ENCODE data around the gene ITPR1.

ITPR1 gene

DNA sequence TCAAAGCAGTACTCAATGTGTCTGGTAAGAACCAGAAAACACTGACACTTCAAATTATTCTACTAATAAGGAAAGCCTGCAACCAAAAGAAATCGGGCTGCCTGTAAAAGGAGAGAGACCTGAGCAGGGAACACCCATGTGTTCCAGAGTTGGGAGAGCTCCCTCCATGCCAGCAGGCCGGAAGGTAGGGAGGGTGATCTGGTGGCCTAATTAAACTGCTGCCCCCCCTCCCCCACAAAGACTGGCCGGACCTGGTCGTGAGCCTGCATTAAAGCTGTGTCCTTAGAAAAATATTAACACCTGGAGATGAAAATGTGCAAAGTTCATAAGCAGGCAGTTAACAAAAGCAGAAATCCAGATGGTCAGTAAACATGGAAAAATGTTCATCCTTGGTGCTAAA is 315.5 kb downstream of the ITPR1 start:
- no peaks in the 10 kb centered on the region for H3K9me3 ChIP-seq (ENCODE audit: control insufficient read depth, low read length)
- no peaks in the 10 kb centered on the region for H3K36me3 ChIP-seq (ENCODE audit: control insufficient read depth, insufficient read depth, low read length)
- H3K27ac ChIP-seq (ENCODE audit: insufficient read depth, low read length, poor library complexity, severe bottlenecking) = no peak overlapping the region
- DNase-seq = no peak
- H3K27me3 ChIP-seq (replicated peaks; ENCODE audit: control insufficient read depth, insufficient read depth, low read length, poor library complexity, severe bottlenecking) = no peaks in the 10 kb centered on the region
- H3K4me1 ChIP-seq (ENCODE audit: control insufficient read depth, insufficient read depth, low read length, poor library complexity, severe bottlenecking) = peaks cover 11% of the 10 kb centered on the region
- H3K4me3 ChIP-seq (ENCODE audit: insufficient read depth, low read depth, low read length, poor library complexity, severe bottlenecking) = no peak overlapping the region

DNA sequence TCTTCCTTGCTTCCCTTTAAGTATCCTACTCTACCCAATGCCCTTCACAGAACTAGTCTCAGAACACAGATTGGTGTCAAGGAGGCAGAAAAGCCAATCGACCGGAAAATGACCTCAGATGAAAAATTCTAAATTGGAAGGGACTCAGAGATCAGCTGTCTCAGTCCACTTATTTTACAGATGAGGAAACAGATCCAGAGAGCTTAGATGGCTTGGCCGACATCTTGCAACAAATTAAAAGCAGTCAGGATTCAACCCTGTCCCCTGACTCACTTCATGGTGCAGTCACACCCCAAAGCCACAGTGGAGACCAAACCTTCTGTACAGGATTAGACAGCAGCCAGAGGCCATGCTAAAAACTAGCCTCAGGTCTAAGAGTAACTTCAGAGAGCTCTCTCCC is 316.8 kb downstream of the ITPR1 start:
- Histone ChIP-seq H3K36me3 (ENCODE audit: control insufficient read depth, insufficient read depth, low read length) (peaks cover 4% of the 10 kb centered on the region), H3K27me3 (replicated peaks; ENCODE audit: control insufficient read depth, insufficient read depth, low read length, poor library complexity, severe bottlenecking) (no peaks in the 10 kb centered on the region), H3K27ac (ENCODE audit: insufficient read depth, low read length, poor library complexity, severe bottlenecking) (no peak overlapping the region), H3K4me3 (ENCODE audit: insufficient read depth, low read depth, low read length, poor library complexity, severe bottlenecking) (no peak overlapping the region), H3K9me3 (ENCODE audit: control insufficient read depth, low read length) (no peaks in the 10 kb centered on the region), H3K4me1 (ENCODE audit: control insufficient read depth, insufficient read depth, low read length, poor library complexity, severe bottlenecking) (peaks cover 1% of the 10 kb centered on the region)
- no peak for DNase-seq

DNA sequence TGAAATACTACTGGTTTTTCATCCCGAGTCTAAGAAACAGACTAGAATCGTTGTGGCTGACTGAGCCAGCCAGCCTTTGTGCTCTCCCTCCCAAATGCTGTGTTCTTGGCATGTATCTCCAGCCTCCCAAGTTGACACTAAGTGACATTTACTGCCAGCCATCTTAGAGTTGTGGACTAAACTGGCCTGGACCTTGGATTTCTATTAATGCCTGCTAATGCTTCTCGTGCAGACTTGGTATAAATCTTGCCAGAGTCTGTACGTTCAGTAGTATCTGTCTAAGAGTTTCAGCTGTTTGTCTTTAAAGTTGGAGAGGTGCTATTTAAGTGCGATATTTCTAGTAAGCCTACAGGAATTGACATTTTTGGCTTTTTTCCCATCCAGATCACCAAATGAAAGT is 319.4 kb downstream of the ITPR1 start:
- no peaks in the 10 kb centered on the region for H3K9me3 ChIP-seq (ENCODE audit: control insufficient read depth, low read length)
- peaks cover 4% of the 10 kb centered on the region for H3K36me3 ChIP-seq (ENCODE audit: control insufficient read depth, insufficient read depth, low read length)
- no peaks in the 10 kb centered on the region for H3K27me3 ChIP-seq (replicated peaks; ENCODE audit: control insufficient read depth, insufficient read depth, low read length, poor library complexity, severe bottlenecking)
- DNase-seq = no peak
- no peaks in the 10 kb centered on the region for H3K4me1 ChIP-seq (ENCODE audit: control insufficient read depth, insufficient read depth, low read length, poor library complexity, severe bottlenecking)
- H3K27ac ChIP-seq (ENCODE audit: insufficient read depth, low read length, poor library complexity, severe bottlenecking) = no peak overlapping the region
- no peak overlapping the region for H3K4me3 ChIP-seq (ENCODE audit: insufficient read depth, low read depth, low read length, poor library complexity, severe bottlenecking)

DNA sequence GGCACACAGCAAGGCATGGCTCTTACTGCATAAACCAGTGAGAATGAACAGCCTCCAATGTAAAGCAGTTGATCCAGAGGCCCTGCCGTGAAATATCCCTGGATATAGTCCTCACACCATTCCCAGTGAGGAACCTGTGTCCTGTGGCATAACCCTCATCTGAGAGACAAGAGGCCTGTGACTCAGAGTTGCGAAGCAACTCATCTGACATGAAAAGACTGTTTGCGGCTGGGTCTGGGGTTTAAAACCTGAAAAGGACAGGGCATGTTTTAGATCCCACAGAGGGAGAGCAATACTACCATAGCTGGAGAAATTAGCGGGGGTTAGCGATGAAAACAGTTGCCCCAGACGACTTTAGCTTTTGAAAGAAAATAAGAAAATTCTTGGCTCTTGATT is 320.8 kb downstream of the ITPR1 start:
- peaks cover 12% of the 10 kb centered on the region for H3K36me3 ChIP-seq (ENCODE audit: control insufficient read depth, insufficient read depth, low read length)
- H3K27ac ChIP-seq (ENCODE audit: insufficient read depth, low read length, poor library complexity, severe bottlenecking) = no peak overlapping the region
- no peak overlapping the region for H3K4me3 ChIP-seq (ENCODE audit: insufficient read depth, low read depth, low read length, poor library complexity, severe bottlenecking)
- no peak for DNase-seq
- no peaks in the 10 kb centered on the region for H3K4me1 ChIP-seq (ENCODE audit: control insufficient read depth, insufficient read depth, low read length, poor library complexity, severe bottlenecking)
- no peaks in the 10 kb centered on the region for H3K9me3 ChIP-seq (ENCODE audit: control insufficient read depth, low read length)
- no peaks in the 10 kb centered on the region for H3K27me3 ChIP-seq (replicated peaks; ENCODE audit: control insufficient read depth, insufficient read depth, low read length, poor library complexity, severe bottlenecking)

DNA sequence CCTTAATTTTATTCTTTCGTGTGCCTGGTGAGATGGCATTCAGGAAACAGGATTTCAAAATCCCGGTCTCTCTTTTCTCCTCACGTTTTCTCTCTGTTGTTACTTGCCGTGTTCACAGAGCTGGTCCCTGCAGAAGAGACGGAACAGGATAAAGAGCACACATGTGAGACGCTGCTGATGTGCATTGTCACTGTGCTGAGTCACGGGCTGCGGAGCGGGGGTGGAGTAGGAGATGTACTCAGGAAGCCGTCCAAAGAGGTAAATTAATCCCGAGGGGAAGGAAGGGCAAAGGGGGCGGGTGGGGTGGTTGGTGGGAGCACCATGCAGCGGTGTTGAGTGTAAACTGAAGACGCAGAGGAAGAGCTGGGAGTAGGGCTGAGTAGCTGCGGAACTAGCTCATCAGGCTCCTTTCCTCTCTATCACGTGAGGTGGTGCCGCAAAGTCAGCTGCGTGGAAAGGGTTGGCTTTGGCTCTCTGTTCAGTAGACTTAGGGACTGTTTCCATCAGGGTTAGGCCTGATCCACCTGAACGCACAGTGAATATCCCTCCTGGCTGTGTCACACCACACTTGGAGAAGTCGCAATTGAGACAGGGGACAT is 321.3 kb downstream of the ITPR1 start:
- no peak for DNase-seq
- peaks cover 16% of the 10 kb centered on the region for H3K36me3 ChIP-seq (ENCODE audit: control insufficient read depth, insufficient read depth, low read length)

DNA sequence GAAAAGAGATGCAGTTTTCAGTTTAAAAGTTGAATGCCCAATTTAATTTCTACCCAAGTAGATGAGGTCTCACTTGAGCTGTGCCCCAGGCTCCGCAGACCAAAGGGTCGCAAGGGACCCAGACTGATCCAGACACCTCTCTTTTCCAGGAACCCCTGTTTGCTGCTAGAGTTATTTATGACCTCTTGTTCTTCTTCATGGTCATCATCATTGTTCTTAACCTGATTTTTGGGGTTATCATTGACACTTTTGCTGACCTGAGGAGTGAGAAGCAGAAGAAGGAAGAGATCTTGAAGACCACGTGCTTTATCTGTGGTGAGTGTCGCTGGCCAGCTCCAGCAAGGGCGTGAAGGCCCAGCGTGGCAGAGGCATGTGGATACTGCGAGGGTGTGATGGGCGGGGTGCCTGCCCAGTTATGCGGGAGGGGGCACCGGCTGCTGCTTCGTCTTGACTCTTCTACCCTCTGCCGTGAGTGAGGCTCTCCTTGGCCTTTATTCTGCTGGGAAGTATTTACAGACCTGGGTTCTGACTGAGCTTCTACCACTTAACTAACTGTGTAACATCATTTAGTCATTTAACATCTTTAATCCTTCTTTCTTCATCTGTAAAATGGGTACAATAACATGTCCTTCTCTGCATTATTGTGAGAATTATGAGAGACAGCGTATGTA is 321.9 kb downstream of the ITPR1 start:
- no peak overlapping the region for H3K27ac ChIP-seq (ENCODE audit: insufficient read depth, low read length, poor library complexity, severe bottlenecking)

More for the DNA sequence above, 321.3 kb downstream of the ITPR1 start:
- Histone ChIP-seq H3K9me3 (ENCODE audit: control insufficient read depth, low read length) (no peaks in the 10 kb centered on the region), H3K4me3 (ENCODE audit: insufficient read depth, low read depth, low read length, poor library complexity, severe bottlenecking) (no peak overlapping the region), H3K27ac (ENCODE audit: insufficient read depth, low read length, poor library complexity, severe bottlenecking) (no peak overlapping the region), H3K27me3 (replicated peaks; ENCODE audit: control insufficient read depth, insufficient read depth, low read length, poor library complexity, severe bottlenecking) (no peaks in the 10 kb centered on the region), H3K4me1 (ENCODE audit: control insufficient read depth, insufficient read depth, low read length, poor library complexity, severe bottlenecking) (no peaks in the 10 kb centered on the region)

DNA sequence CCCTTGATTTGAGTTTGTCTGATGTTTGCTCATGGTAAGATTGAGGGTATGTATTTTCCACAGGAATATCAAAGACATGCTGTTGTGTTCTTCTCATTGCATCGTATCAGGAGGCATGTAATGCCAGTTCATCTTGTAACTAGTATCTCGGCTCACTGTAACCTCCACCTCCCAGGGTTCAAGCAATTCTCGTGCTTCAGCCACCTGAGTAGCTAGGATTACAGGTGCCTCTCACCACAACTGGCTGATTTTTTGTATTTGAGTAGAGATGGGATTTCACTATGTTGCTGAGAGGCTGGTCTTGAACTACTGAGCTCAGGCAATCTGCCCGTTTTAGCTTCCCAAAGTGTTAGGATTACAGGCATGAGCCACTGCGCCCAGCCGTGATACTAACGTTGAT is 323.2 kb downstream of the ITPR1 start:
- H3K4me1 ChIP-seq (ENCODE audit: control insufficient read depth, insufficient read depth, low read length, poor library complexity, severe bottlenecking) = peaks cover 1% of the 10 kb centered on the region
- peaks cover 16% of the 10 kb centered on the region for H3K36me3 ChIP-seq (ENCODE audit: control insufficient read depth, insufficient read depth, low read length)

More for the DNA sequence above, 321.9 kb downstream of the ITPR1 start:
- Histone ChIP-seq H3K4me3 (ENCODE audit: insufficient read depth, low read depth, low read length, poor library complexity, severe bottlenecking) (no peak overlapping the region), H3K9me3 (ENCODE audit: control insufficient read depth, low read length) (no peaks in the 10 kb centered on the region), H3K4me1 (ENCODE audit: control insufficient read depth, insufficient read depth, low read length, poor library complexity, severe bottlenecking) (no peaks in the 10 kb centered on the region), H3K27me3 (replicated peaks; ENCODE audit: control insufficient read depth, insufficient read depth, low read length, poor library complexity, severe bottlenecking) (no peaks in the 10 kb centered on the region), H3K36me3 (ENCODE audit: control insufficient read depth, insufficient read depth, low read length) (peaks cover 16% of the 10 kb centered on the region)
- no peak for DNase-seq

DNA sequence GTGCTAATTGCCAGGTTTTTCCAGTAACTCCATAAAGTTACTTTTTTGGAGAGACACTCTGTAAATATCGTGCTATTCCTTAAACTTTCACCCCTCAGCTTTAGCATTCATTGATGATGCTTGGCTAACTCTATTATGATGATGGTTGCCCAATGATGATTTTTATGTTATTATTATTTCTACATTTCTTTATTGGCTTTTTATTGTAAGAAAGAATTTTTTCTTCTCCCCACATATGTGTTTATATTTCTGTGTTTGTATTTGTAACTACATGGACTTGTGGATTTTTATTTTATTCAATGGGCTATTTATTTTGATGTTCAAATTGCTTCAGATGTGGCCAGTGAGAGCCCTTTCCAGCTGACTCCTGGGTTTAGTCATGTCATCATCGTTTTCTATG is 323.6 kb downstream of the ITPR1 start:
- no peak overlapping the region for H3K27ac ChIP-seq (ENCODE audit: insufficient read depth, low read length, poor library complexity, severe bottlenecking)
- peaks cover 16% of the 10 kb centered on the region for H3K36me3 ChIP-seq (ENCODE audit: control insufficient read depth, insufficient read depth, low read length)
- no peaks in the 10 kb centered on the region for H3K9me3 ChIP-seq (ENCODE audit: control insufficient read depth, low read length)
- DNase-seq = no peak
- H3K4me1 ChIP-seq (ENCODE audit: control insufficient read depth, insufficient read depth, low read length, poor library complexity, severe bottlenecking) = peaks cover 5% of the 10 kb centered on the region
- H3K4me3 ChIP-seq (ENCODE audit: insufficient read depth, low read depth, low read length, poor library complexity, severe bottlenecking) = no peak overlapping the region
- H3K27me3 ChIP-seq (replicated peaks; ENCODE audit: control insufficient read depth, insufficient read depth, low read length, poor library complexity, severe bottlenecking) = no peaks in the 10 kb centered on the region

More for the DNA sequence above, 323.2 kb downstream of the ITPR1 start:
- Histone ChIP-seq H3K27me3 (replicated peaks; ENCODE audit: control insufficient read depth, insufficient read depth, low read length, poor library complexity, severe bottlenecking) (no peaks in the 10 kb centered on the region), H3K4me3 (ENCODE audit: insufficient read depth, low read depth, low read length, poor library complexity, severe bottlenecking) (no peak overlapping the region), H3K9me3 (ENCODE audit: control insufficient read depth, low read length) (no peaks in the 10 kb centered on the region), H3K27ac (ENCODE audit: insufficient read depth, low read length, poor library complexity, severe bottlenecking) (no peak overlapping the region)
- DNase-seq = no peak

DNA sequence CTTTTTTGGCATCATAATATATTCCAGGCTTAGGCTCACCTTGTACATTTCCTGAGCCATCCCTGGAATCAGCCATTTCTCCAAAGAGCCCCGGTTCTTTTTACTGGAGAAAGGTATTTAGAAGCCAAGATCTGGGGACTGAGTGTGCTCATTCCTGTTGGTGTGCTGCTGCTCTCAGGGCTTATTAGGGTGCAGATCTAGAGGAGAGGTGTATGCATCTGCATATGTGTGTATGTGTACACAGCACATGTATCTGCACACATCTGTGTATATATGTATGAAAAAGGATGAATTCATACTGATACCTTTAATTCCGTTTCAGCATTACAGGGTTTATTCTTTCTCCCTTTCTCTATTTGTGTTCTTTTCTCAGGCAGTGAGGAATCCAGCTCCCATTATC is 324.0 kb downstream of the ITPR1 start:
- Histone ChIP-seq H3K36me3 (ENCODE audit: control insufficient read depth, insufficient read depth, low read length) (peaks cover 16% of the 10 kb centered on the region), H3K4me1 (ENCODE audit: control insufficient read depth, insufficient read depth, low read length, poor library complexity, severe bottlenecking) (peaks cover 7% of the 10 kb centered on the region), H3K4me3 (ENCODE audit: insufficient read depth, low read depth, low read length, poor library complexity, severe bottlenecking) (no peak overlapping the region), H3K27me3 (replicated peaks; ENCODE audit: control insufficient read depth, insufficient read depth, low read length, poor library complexity, severe bottlenecking) (no peaks in the 10 kb centered on the region), H3K27ac (ENCODE audit: insufficient read depth, low read length, poor library complexity, severe bottlenecking) (no peak overlapping the region), H3K9me3 (ENCODE audit: control insufficient read depth, low read length) (no peaks in the 10 kb centered on the region)
- DNase-seq = no peak

DNA sequence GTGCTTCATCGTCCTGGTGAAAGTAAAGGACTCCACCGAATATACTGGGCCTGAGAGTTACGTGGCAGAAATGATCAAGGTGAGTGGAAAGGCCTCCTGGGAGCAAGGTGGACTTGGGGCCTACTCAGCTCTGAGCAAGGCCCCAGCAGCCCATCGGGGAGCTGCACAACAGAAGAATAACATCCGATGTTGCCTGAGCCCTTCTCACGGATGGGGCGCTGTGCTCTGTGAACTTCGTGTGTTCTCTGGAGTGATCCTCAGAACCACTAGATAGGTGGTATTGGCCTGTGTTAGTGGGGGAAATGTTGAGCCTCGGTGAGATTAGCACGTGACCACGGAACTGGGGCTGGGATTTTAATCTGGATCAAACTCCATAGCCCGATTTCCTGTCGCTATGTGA is 325.0 kb downstream of the ITPR1 start:
- H3K4me1 ChIP-seq (ENCODE audit: control insufficient read depth, insufficient read depth, low read length, poor library complexity, severe bottlenecking) = peaks cover 17% of the 10 kb centered on the region
- H3K36me3 ChIP-seq (ENCODE audit: control insufficient read depth, insufficient read depth, low read length) = peaks cover 16% of the 10 kb centered on the region
- H3K9me3 ChIP-seq (ENCODE audit: control insufficient read depth, low read length) = no peaks in the 10 kb centered on the region
- no peak for DNase-seq
- H3K4me3 ChIP-seq (ENCODE audit: insufficient read depth, low read depth, low read length, poor library complexity, severe bottlenecking) = no peak overlapping the region
- no peaks in the 10 kb centered on the region for H3K27me3 ChIP-seq (replicated peaks; ENCODE audit: control insufficient read depth, insufficient read depth, low read length, poor library complexity, severe bottlenecking)
- no peak overlapping the region for H3K27ac ChIP-seq (ENCODE audit: insufficient read depth, low read length, poor library complexity, severe bottlenecking)

Measured in effector memory CD4-positive, alpha-beta T cell (primary cell).